Bronchial epithelial cell (primary cell): ENCODE data around the gene PSORS1C2. TPM values are rescaled to one million over a fixed set of nuclear protein-coding genes. Genes with fewer than 3 reads are reported as not detected.
"Not testable (repeated sequence)": the region's sequence is repeated elsewhere in the genome, so short reads cannot be mapped to it uniquely, and the experiment has no call there.

Experiments
- DNase-seq: peaks from one replicate; pipeline ENCODE4 v3.0.0-alpha.2; 2010; ENCODE audit warnings: low read depth
- FAIRE-seq: peaks from 2 replicates; lab custom pipeline; 2011; peaks lifted over from hg19 to GRCh38; lab: Jason Lieb, UNC
- H3K27me3 ChIP-seq: 2 replicates; pipeline ENCODE4 v1.5.1; 2011; ENCODE audit warnings: low read length; ENCODE audit not compliant: control insufficient read depth, insufficient read depth
- H3K36me3 ChIP-seq: 2 replicates; pipeline ENCODE4 v1.5.1; 2011; ENCODE audit warnings: low read length; ENCODE audit not compliant: control insufficient read depth, insufficient read depth
- H3K4me3 ChIP-seq: 2 replicates; pipeline ENCODE4 v1.5.1; 2011; ENCODE audit warnings: mild to moderate bottlenecking, low read depth, low read length, control low read depth
- total RNA-seq: library from RNA; depleted of rRNA; stranded (reverse); fragments of >200 nt; gene quantifications from 2 replicates; pipeline ENCODE4 v1.2.1, GENCODE V29; 2014
- TF ChIP-seq, protein P1 (sequence below): IDR thresholded peaks from 2 replicates; pipeline ENCODE4 v1.5.1; 2011; ENCODE audit warnings: mild to moderate bottlenecking, moderate library complexity, low read length, control low read depth, inconsistent platforms; ENCODE audit not compliant: insufficient read depth, severe bottlenecking

Gene PSORS1C2
- total RNA-seq, 1 donor from 2014 or later, result not detected

DNA sequence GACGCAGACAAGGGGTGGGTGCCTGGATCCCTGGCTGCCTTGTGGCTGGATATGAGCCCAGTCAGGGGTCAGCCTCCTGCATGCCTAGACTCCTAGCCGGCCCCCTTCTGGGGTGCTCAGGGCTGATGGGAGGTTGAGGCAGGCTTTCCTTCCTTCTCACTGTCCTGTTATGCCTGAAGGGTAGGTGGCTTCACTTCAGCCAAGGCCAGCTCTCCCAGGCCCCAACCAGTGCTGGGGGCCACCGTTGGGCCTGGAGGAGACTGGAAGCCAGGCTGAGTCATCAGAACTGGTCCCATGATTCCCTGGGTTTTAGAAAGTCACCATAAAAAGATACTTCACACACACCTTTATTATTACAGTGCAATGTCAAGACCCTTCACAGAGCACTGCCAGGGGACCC is 34.5 kb upstream of the PSORS1C2 start:
- Histone ChIP-seq H3K4me3 (no peak overlapping the region), H3K36me3 (peaks cover 3% of the 10 kb centered on the region), H3K27me3 (no peaks in the 10 kb centered on the region)
- no peak for FAIRE-seq
- TF ChIP-seq, protein P1, sequence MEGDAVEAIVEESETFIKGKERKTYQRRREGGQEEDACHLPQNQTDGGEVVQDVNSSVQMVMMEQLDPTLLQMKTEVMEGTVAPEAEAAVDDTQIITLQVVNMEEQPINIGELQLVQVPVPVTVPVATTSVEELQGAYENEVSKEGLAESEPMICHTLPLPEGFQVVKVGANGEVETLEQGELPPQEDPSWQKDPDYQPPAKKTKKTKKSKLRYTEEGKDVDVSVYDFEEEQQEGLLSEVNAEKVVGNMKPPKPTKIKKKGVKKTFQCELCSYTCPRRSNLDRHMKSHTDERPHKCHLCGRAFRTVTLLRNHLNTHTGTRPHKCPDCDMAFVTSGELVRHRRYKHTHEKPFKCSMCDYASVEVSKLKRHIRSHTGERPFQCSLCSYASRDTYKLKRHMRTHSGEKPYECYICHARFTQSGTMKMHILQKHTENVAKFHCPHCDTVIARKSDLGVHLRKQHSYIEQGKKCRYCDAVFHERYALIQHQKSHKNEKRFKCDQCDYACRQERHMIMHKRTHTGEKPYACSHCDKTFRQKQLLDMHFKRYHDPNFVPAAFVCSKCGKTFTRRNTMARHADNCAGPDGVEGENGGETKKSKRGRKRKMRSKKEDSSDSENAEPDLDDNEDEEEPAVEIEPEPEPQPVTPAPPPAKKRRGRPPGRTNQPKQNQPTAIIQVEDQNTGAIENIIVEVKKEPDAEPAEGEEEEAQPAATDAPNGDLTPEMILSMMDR, result no peak
- no peak for DNase-seq

DNA sequence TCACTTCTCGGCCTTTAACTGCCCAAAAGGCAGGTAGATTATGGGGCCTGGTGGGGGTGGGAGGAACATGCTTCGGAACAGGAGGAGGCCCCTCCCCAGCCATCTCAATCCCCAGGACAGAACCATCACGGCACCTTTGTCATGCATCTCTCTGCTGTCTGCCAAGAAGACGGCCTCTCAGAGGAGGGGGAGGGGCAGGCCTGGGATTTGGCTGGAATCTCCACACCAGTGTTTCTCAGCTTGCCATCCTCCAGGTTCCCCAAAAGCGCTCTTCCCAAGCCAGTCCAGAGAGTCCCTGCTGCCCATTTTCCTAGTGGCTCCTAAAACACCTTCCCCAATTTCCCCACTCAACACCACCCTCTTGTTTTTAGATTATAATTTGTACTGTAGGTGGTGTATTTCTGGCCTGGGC is 34.1 kb upstream of the PSORS1C2 start:
- Histone ChIP-seq H3K27me3 (no peaks in the 10 kb centered on the region), H3K4me3 (no peak overlapping the region), H3K36me3 (peaks cover 3% of the 10 kb centered on the region)
- DNase-seq (no peak), FAIRE-seq (no peak)
- TF ChIP-seq, protein P1, result no peak

GRCh38 chr6:31171931-31172905 is 33.4 kb upstream of the PSORS1C2 start:
- Histone ChIP-seq H3K36me3 (peaks cover under 1% of the 10 kb centered on the region), H3K27me3 (no peaks in the 10 kb centered on the region), H3K4me3 (no peak overlapping the region)
- TF ChIP-seq, protein P1, result no peak
- FAIRE-seq, result no peak
- DNase-seq, result no peak

GRCh38 chr6:31170987-31171671 is 32.3 kb upstream of the PSORS1C2 start:
- Histone ChIP-seq H3K27me3 (no peaks in the 10 kb centered on the region), H3K36me3 (no peaks in the 10 kb centered on the region), H3K4me3 (no peak overlapping the region)
- FAIRE-seq (no peak), DNase-seq (no peak)
- TF ChIP-seq, protein P1, result no peak

DNA sequence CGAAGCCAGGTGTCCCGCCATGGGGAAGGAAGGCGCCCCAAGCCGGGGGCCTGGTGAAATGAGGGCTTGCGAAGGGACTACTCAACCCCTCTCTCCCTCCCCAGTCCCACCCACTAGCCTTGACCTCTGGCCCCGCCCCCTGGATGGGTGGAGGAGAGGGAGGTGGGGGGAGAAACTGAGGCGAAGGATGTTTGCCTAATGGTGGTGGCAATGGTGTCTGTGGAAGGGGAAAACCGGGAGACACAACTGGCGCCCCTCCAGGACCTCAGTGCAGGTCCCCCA is 31.7 kb upstream of the PSORS1C2 start, which contains the start of gene POU5F1:
Gene POU5F1 (minus strand): TSS at position 83 of the 282 bp plus-strand sequence. CDS start 62 bp downstream, at position 21.
- peaks cover under 1% of the 10 kb centered on the region for H3K36me3 ChIP-seq
- TF ChIP-seq, protein P1, result no peak
- H3K27me3 ChIP-seq, result no peaks in the 10 kb centered on the region
- no peak for DNase-seq
- no peak within 1 kb of the TSS for H3K4me3 ChIP-seq
- no peak for FAIRE-seq

DNA sequence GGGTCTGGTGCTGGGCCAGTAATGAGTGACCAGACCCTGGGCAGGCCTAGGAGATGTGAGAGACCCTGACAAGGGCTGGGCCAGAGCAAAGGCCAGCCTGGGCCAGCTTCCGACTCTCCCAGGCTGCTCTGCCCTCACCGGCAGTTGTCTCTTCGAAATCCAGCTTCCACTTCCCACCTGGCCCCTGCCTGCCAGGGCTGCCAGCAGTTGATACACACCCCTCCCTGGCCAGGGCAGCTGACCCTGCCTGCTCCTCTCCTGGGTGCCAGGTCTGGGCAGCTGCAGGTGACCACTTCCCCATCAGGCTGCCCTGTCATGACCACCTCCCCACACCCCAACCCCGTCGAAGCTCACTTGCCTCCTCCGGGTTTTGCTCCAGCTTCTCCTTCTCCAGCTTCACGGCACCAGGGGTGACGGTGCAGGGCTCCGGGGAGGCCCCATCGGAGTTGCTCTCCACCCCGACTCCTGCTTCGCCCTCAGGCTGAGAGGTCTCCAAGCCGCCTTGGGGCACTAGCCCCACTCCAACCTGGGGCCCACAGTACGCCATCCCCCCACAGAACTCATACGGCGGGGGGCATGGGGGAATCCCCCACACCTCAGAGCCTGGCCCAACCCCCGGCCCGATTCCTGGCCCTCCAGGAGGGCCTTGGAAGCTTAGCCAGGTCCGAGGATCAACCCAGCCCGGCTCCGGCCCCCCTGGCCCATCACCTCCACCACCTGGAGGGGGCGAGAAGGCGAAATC is 31.2 kb upstream of the PSORS1C2 start:
- not testable (repeated sequence) for DNase-seq, H3K36me3 ChIP-seq, FAIRE-seq, H3K4me3 ChIP-seq, H3K27me3 ChIP-seq
